A673 (cell line): ENCODE data around the gene ALG9.

ENCODE experiments used
- EZH2 ChIP-seq: fragments of 200-600 bp; sonication (generic); IDR thresholded peaks from 2 replicates; pipeline ENCODE4 v1.6.1; 2017; ENCODE audit warnings: borderline replicate concordance, low read depth, mild to moderate bottlenecking, mixed read lengths, antibody characterized with exemption, low read length; ENCODE audit not compliant: poor library complexity, severe bottlenecking
- TF ChIP-seq, protein P1 (sequence below): fragments of 300-800, 200-600 bp; sonication (generic); conservative IDR thresholded peaks from 2 replicates; pipeline ENCODE4 v1.5.1; 2017; ENCODE audit warnings: low read depth, mild to moderate bottlenecking, antibody characterized with exemption, low read length, moderate library complexity, mixed read lengths

DNA sequence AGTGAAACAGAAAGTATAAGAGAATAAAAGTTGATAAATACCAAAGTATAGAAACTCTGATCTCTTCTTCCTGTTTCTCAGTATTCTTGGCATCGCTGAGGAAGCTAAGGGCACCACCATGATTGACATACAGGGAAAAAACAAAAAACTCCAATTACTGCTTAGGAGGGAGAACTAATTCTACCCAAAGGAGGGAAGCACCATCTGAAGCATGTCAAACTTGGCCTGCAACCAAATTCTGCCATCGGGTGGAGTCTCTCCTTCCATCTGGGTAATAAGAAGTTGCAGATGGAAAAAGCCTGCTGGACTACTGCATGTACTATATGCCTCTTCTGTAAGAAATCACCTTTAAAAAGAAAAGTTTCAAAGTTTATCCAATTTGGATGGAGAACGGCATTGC lies 74.7 kb downstream of the ALG9 start:
- TF ChIP-seq, protein P1, sequence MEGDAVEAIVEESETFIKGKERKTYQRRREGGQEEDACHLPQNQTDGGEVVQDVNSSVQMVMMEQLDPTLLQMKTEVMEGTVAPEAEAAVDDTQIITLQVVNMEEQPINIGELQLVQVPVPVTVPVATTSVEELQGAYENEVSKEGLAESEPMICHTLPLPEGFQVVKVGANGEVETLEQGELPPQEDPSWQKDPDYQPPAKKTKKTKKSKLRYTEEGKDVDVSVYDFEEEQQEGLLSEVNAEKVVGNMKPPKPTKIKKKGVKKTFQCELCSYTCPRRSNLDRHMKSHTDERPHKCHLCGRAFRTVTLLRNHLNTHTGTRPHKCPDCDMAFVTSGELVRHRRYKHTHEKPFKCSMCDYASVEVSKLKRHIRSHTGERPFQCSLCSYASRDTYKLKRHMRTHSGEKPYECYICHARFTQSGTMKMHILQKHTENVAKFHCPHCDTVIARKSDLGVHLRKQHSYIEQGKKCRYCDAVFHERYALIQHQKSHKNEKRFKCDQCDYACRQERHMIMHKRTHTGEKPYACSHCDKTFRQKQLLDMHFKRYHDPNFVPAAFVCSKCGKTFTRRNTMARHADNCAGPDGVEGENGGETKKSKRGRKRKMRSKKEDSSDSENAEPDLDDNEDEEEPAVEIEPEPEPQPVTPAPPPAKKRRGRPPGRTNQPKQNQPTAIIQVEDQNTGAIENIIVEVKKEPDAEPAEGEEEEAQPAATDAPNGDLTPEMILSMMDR: no peak
- TF ChIP-seq EZH2: no peak
